Lower leg skin (tissue), 4 donors: Measurements from ENCODE around the gene CYP2F1. TPM values are rescaled to one million over a fixed set of nuclear protein-coding genes. Genes with fewer than 3 reads are reported as not detected.
A peak's percentile ranks its signal among the peaks of the same experiment; 100 is the strongest.
"Not testable (repeated sequence)": the region's sequence is repeated elsewhere in the genome, so short reads cannot be mapped to it uniquely, and the experiment has no call there.

Experiments
- DNase-seq, 2 donors: peaks; one replicate each; pipeline ENCODE4 v3.0.0-alpha.2; 2019; ENCODE audit warnings: low spot score in 2 of 2
- H3K4me3 ChIP-seq: fragments of 200-600 bp; sonication (generic); 2 replicates; pipeline ENCODE4 v1.5.1; 2017; ENCODE audit warnings: mild to moderate bottlenecking, low read depth; ENCODE audit not compliant: poor library complexity, severe bottlenecking
- POLR2A ChIP-seq, 2 donors: fragments of 450-650 bp; IDR thresholded peaks; one replicate each; pipeline ENCODE4 v1.6.1; 2016 to 2017; ENCODE audit warnings: antibody characterized with exemption in 2 of 2, mild to moderate bottlenecking in 1 of 2, moderate library complexity in 1 of 2
- WGBS, 2 donors: methylation state at CpG; one replicate each; pipeline ENCODE4 v1.1.5; 2018; 5-methylcytosine and 5-hydroxymethylcytosine counted together
- intact Hi-C: fragments of 100-400 bp; cut with DNase I; formaldehyde crosslinking; loops from one replicate; pipeline ENCODE4 v1.15.0; 2023; ENCODE audit warnings: low total_unique reads
- total RNA-seq, 4 donors: library from RNA; depleted of rRNA; stranded (reverse); fragments of >200 nt; gene quantifications; one replicate each; pipeline ENCODE4 v1.1.0, GENCODE V29; 2016
- TF ChIP-seq, protein P1 (sequence below), 3 donors: fragments of 450-650 bp; IDR thresholded peaks; one replicate each; pipeline ENCODE4 v1.5.1; 2016; ENCODE audit warnings: antibody characterized with exemption in 3 of 3, mild to moderate bottlenecking in 3 of 3, moderate library complexity in 2 of 3

Gene CYP2F1
- total RNA-seq, 4 donors from 2014 or later: not detected

DNA sequence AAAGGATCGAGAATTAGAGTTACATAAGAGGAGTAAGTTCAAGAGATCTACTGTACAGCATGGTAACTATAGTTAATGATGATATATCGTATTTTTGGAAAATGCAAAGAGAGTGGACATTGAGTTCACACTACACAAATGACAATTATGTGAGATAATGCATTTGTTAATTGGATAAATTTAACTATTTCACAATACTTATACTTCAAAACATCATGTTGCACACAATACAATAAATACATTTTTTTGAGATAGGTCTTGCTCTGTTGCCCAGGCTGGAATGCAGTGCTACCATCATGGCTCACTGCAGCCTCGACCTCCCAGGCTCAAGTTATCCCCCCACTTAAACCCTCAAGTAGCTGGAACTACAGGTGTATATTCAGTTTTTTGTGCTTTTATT is 8.1 kb upstream of the CYP2F1 start:
- peak in 1 of 2 donors; percentile 39 for DNase-seq
- 85 to 88% methylated on average over 3 of the region's 3 CpGs for WGBS, 2 donors
- intact Hi-C loops: no loop called here
- H3K4me3 ChIP-seq: no peak overlapping the region
- no peak for TF ChIP-seq POLR2A (IDR thresholded peaks at IDR 0.05)
- TF ChIP-seq, protein P1, sequence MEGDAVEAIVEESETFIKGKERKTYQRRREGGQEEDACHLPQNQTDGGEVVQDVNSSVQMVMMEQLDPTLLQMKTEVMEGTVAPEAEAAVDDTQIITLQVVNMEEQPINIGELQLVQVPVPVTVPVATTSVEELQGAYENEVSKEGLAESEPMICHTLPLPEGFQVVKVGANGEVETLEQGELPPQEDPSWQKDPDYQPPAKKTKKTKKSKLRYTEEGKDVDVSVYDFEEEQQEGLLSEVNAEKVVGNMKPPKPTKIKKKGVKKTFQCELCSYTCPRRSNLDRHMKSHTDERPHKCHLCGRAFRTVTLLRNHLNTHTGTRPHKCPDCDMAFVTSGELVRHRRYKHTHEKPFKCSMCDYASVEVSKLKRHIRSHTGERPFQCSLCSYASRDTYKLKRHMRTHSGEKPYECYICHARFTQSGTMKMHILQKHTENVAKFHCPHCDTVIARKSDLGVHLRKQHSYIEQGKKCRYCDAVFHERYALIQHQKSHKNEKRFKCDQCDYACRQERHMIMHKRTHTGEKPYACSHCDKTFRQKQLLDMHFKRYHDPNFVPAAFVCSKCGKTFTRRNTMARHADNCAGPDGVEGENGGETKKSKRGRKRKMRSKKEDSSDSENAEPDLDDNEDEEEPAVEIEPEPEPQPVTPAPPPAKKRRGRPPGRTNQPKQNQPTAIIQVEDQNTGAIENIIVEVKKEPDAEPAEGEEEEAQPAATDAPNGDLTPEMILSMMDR (IDR thresholded peaks at IDR 0.05): no peak

DNA sequence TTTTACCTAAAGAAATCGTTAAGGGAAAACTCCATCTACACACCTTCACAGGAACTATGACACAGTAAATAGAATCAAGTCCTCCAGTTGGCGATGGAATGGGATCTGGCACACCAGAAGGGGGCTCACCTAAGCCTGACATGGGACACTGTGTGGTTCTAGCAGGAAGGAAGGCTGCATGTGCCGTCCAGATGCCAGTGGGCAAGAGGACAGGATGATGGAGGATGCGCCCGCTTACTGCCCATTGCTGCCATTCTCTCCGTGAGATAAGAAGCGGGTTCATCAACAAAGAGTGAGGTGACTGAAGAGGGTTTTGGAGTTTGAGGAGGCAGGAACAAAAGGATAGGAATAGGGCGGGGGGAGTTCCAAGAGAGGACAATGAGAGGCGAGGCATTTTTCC is 2.9 kb upstream of the CYP2F1 start:
- TF ChIP-seq, protein P1 (IDR thresholded peaks at IDR 0.05): no peak
- no peak for TF ChIP-seq POLR2A (IDR thresholded peaks at IDR 0.05)
- no peak overlapping the region for H3K4me3 ChIP-seq
- WGBS, 2 donors: 85% methylated on average over 9 of the region's 9 CpGs
- peak in 1 of 2 donors; percentile 59 for DNase-seq
- intact Hi-C loops: no loop called here

- DNase-seq: peak in 1 of 2 donors; percentile 54
- intact Hi-C loops: no loop called here
- H3K4me3 ChIP-seq: no peak overlapping the region
- TF ChIP-seq, protein P1 (IDR thresholded peaks at IDR 0.05): no peak
- TF ChIP-seq POLR2A (IDR thresholded peaks at IDR 0.05): no peak
- WGBS, 2 donors: 88 to 92% methylated on average over 5 of the region's 5 CpGs
Measured at GRCh38 chr19:41111750-41112295, 2.4 kb upstream of the CYP2F1 start.

DNA sequence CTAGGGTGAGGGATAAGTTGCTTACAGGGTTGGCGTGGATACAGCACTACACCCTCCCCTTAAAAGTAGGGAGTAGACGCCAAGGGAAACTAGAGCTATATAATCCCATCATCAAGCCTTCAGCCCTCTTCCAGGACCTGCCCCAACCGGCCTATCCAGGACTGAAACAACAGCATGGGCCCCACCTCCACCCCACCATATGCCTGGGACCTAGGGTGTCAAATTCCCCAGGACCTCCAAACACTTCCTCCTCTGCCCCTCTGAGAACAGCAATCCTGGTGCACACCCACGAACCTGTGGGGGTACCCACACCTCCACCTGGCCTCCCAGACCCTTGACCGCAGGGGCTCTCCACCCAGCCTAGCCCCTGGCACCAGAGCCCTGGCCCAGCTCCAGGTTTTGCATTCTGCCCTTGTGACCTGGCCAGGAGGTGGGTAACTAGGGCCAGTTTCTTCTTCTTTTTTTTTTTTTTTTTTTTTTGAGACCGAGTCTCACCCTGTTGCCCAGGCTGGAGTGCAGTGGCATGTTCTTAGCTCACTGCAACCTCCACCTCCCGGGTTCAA is 1.4 kb upstream of the CYP2F1 start:
- no peak overlapping the region for H3K4me3 ChIP-seq
- no peak for TF ChIP-seq POLR2A (IDR thresholded peaks at IDR 0.05)
- TF ChIP-seq, protein P1 (IDR thresholded peaks at IDR 0.05): no peak
- peak in 1 of 2 donors; percentile 62 for DNase-seq
- 63 to 77% methylated on average over 7 of the region's 7 CpGs for WGBS, 2 donors
- intact Hi-C loops: no loop called here

DNA sequence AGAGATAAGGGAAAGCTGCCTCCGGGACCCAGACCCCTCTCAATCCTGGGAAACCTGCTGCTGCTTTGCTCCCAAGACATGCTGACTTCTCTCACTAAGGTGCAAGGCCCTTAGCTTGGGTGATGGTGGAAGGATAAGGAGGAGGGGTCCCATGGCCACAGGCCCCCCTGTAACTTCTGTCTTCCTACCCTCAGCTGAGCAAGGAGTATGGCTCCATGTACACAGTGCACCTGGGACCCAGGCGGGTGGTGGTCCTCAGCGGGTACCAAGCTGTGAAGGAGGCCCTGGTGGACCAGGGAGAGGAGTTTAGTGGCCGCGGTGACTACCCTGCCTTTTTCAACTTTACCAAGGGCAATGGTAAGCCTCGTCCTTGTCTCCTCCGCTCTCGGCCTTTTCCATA is 2.0 kb downstream of the CYP2F1 start:
- intact Hi-C loops: no loop called here
- DNase-seq: peak in 1 of 2 donors; percentile 45
- 89 to 92% methylated on average over 8 of the region's 8 CpGs for WGBS, 2 donors
- TF ChIP-seq POLR2A (IDR thresholded peaks at IDR 0.05): no peak
- TF ChIP-seq, protein P1 (IDR thresholded peaks at IDR 0.05): no peak
- H3K4me3 ChIP-seq: no peak overlapping the region

- H3K4me3 ChIP-seq, intact Hi-C loops: not testable (repeated sequence)
- WGBS, 2 donors: 75 to 78% methylated on average over 32 to 36 of the region's 41 CpGs
- peak in 1 of 2 donors; percentile 84 for DNase-seq
Measured at GRCh38 chr19:41120929-41121911, 7.0 kb downstream of the CYP2F1 start.

DNA sequence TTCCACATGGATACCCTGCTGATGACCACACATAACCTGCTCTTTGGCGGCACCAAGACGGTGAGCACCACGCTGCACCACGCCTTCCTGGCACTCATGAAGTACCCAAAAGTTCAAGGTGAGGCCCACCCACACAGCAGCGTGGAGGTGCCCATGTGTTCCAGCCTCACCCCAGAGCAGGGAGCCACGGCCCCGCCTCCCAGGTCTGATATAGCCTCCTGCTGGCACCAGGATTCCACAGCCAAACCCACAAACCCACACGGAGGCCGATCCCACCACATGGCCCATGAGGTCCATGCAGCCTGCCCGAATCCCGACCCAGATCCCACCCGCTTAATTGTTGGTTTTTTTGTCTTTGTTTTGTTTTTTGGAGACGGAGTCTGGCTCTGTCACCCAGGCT is 8.6 kb downstream of the CYP2F1 start:
- intact Hi-C loops, H3K4me3 ChIP-seq: not testable (repeated sequence)
- DNase-seq: peak in 1 of 2 donors; percentile 76
- 79 to 88% methylated on average over 13 of the region's 13 CpGs for WGBS, 2 donors
